Caco-2 (cell line): ENCODE results near the gene IFIT5. TPM values are rescaled to one million over a fixed set of nuclear protein-coding genes. Genes with fewer than 3 reads are reported as not detected.

ENCODE experiments used
- BruUV-seq: library from RNA; stranded (reverse); fragments of 400-500 nt; replicated peaks from 2 replicates; lab custom pipeline; 2021; lab: Mats Ljungman, UMichigan
- CTCF ChIA-PET: fragments of 300-600 bp; sonication (Branson Sonifier 250); formaldehyde crosslinking; loops from one replicate; lab custom pipeline; 2022; ENCODE audit warnings: antibody characterized with exemption; lab: Charles Lee
- POLR2A ChIA-PET: fragments of 300-600 bp; sonication (Branson Sonifier 250); formaldehyde crosslinking; loops from one replicate; lab custom pipeline; 2022; ENCODE audit warnings: antibody characterized with exemption; lab: Charles Lee
- DNase-seq, 2 experiments: peaks; one replicate each; pipeline versions ENCODE4 v3.0.0 to v3.0.0-alpha.2; 2020 to 2022
- H3K27me3 ChIP-seq: replicated peaks from 2 replicates; pipeline ENCODE4 v1.6.0; 2011; ENCODE audit warnings: low read length; ENCODE audit not compliant: control insufficient read depth, insufficient read depth
- H3K36me3 ChIP-seq: 2 replicates; pipeline ENCODE4 v1.5.1; 2011; ENCODE audit warnings: low read length; ENCODE audit not compliant: control insufficient read depth, insufficient read depth
- H3K4me1 ChIP-seq: fragments of 250-450 bp; sonication (Bioruptor Pico); 2 replicates; pipeline ENCODE4 v1.5.1; 2020; ENCODE audit warnings: mild to moderate bottlenecking
- H3K4me3 ChIP-seq: 2 replicates; pipeline ENCODE4 v1.5.1; 2011; ENCODE audit warnings: low read depth, mild to moderate bottlenecking, control low read depth, low read length
- H3K9me3 ChIP-seq: fragments of 250-450 bp; sonication (Bioruptor Pico); 2 replicates; pipeline ENCODE4 v1.5.1; 2020; ENCODE audit warnings: mild to moderate bottlenecking, moderate library complexity
- H3K27ac Mint-ChIP-seq: one replicate; pipeline ENCODE4 v1.8.0; 2022; ENCODE audit warnings: mixed read lengths; ENCODE audit not compliant: unreplicated experiment
- H3K27me3 Mint-ChIP-seq: one replicate; pipeline ENCODE4 v1.8.0; 2022; ENCODE audit warnings: mixed read lengths; ENCODE audit not compliant: insufficient read depth, unreplicated experiment
- H3K36me3 Mint-ChIP-seq: one replicate; pipeline ENCODE4 v1.8.0; 2022; ENCODE audit warnings: mild to moderate bottlenecking, mixed read lengths; ENCODE audit not compliant: insufficient read depth, unreplicated experiment
- H3K4me1 Mint-ChIP-seq: one replicate; pipeline ENCODE4 v1.8.0; 2022; ENCODE audit warnings: low read depth, mixed read lengths; ENCODE audit not compliant: unreplicated experiment
- H3K4me3 Mint-ChIP-seq: one replicate; pipeline ENCODE4 v1.8.0; 2022; ENCODE audit warnings: mild to moderate bottlenecking, moderate library complexity, mixed read lengths; ENCODE audit not compliant: unreplicated experiment
- H3K9me3 Mint-ChIP-seq: one replicate; pipeline ENCODE4 v1.8.0; 2022; ENCODE audit warnings: mixed read lengths; ENCODE audit not compliant: unreplicated experiment
- intact Hi-C: fragments of 100-400 bp; cut with micrococcal nuclease; formaldehyde crosslinking; loops from one replicate; pipeline ENCODE4 v1.10.0; 2022; ENCODE audit not compliant: unreplicated experiment
- total RNA-seq: library from RNA; stranded (reverse); gene quantifications from 2 replicates; pipeline ENCODE4 v1.2.3, GENCODE V29; 2022
- TF ChIP-seq, protein P1 (sequence below), 2 experiments: fragments of 200-600 bp in 1 of 2; IDR thresholded peaks; 1 replicate in 1 of 2; 2 replicates in 1 of 2; pipeline versions ENCODE4 v1.5.1 to v1.8.0; 2011 to 2022; ENCODE audit warnings: antibody characterized with exemption in 1 of 2, control low read depth in 1 of 2, inconsistent platforms in 1 of 2, low read depth in 1 of 2, low read length in 1 of 2, mild to moderate bottlenecking in 1 of 2, moderate library complexity in 1 of 2; ENCODE audit not compliant: insufficient read depth in 1 of 2, severe bottlenecking in 1 of 2, unreplicated experiment in 1 of 2

Gene IFIT5
- total RNA-seq, 1 experiment from 2014 or later: 2.4 TPM

DNA sequence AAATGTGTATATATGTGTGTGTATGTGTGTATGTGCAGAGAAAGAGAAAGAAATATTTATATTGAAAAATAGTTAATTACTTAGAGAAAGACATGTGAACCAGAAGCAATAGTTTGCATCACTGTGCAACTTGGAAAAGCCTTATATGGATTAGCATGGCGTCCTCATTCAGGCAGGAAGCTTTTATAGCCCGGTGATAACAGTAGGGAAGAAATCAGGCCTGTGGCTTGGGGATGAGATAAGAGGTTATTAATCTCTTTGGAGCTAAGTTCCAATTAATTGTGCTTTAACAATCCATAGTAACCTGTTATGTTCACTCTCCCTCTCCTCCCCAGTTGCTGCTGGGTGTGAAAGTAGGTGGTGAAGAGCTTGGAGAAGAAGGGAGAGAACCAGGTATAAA lies 36.5 kb downstream of the IFIT5 start:
- no peak for DNase-seq
- no peaks in the 10 kb centered on the region for H3K9me3 ChIP-seq
- Mint-ChIP-seq H3K4me3 (no peak overlapping the region), H3K27me3 (peaks cover 10% of the 10 kb centered on the region), H3K4me1 (no peaks in the 10 kb centered on the region), H3K9me3 (no peaks in the 10 kb centered on the region), H3K36me3 (no peaks in the 10 kb centered on the region), H3K27ac (no peak overlapping the region)
- intact Hi-C loops: no loop called here
- TF ChIP-seq, protein P1, sequence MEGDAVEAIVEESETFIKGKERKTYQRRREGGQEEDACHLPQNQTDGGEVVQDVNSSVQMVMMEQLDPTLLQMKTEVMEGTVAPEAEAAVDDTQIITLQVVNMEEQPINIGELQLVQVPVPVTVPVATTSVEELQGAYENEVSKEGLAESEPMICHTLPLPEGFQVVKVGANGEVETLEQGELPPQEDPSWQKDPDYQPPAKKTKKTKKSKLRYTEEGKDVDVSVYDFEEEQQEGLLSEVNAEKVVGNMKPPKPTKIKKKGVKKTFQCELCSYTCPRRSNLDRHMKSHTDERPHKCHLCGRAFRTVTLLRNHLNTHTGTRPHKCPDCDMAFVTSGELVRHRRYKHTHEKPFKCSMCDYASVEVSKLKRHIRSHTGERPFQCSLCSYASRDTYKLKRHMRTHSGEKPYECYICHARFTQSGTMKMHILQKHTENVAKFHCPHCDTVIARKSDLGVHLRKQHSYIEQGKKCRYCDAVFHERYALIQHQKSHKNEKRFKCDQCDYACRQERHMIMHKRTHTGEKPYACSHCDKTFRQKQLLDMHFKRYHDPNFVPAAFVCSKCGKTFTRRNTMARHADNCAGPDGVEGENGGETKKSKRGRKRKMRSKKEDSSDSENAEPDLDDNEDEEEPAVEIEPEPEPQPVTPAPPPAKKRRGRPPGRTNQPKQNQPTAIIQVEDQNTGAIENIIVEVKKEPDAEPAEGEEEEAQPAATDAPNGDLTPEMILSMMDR (IDR thresholded peaks at IDR 0.05; ENCODE audit: insufficient read depth in 1 of 2, low read depth in 1 of 2, low read length in 1 of 2, severe bottlenecking in 1 of 2, unreplicated experiment in 1 of 2): no peak
- H3K27me3 ChIP-seq: no peaks in the 10 kb centered on the region
- no peaks in the 10 kb centered on the region for H3K4me1 ChIP-seq
- H3K4me3 ChIP-seq: no peak overlapping the region
- ChIA-PET CTCF (no interaction called here), POLR2A (no interaction called here)
- H3K36me3 ChIP-seq: no peaks in the 10 kb centered on the region
- no TSS peak for BruUV-seq

DNA sequence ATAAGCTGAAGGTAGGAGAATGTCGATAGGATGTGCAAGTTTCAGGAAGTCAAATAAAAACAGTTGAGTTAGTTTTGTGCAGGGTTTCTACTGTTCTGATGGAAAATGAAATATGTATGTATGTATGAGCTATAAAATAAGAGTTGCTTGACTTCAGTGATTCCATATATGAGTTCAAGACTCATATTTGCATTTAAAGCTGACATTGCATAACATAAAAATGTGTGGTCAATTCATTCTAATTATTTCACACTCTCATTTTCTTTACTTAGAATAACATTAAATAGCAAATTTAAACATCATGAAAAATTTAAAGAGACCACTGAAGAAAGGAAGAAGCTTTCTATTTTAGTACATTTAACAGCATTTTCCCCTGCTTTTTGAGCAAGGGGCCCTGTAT lies 37.8 kb downstream of the IFIT5 start:
- Mint-ChIP-seq H3K36me3 (no peaks in the 10 kb centered on the region), H3K27ac (no peak overlapping the region), H3K4me1 (no peaks in the 10 kb centered on the region), H3K4me3 (no peak overlapping the region), H3K9me3 (no peaks in the 10 kb centered on the region), H3K27me3 (peaks cover 5% of the 10 kb centered on the region)
- no TSS peak for BruUV-seq
- H3K4me3 ChIP-seq: no peak overlapping the region
- H3K27me3 ChIP-seq: no peaks in the 10 kb centered on the region
- ChIA-PET POLR2A (no interaction called here), CTCF (no interaction called here)
- no peaks in the 10 kb centered on the region for H3K36me3 ChIP-seq
- DNase-seq: no peak
- intact Hi-C loops: no loop called here
- H3K9me3 ChIP-seq: no peaks in the 10 kb centered on the region
- no peaks in the 10 kb centered on the region for H3K4me1 ChIP-seq
- TF ChIP-seq, protein P1 (IDR thresholded peaks at IDR 0.05; ENCODE audit: insufficient read depth in 1 of 2, low read depth in 1 of 2, low read length in 1 of 2, severe bottlenecking in 1 of 2, unreplicated experiment in 1 of 2): no peak

DNA sequence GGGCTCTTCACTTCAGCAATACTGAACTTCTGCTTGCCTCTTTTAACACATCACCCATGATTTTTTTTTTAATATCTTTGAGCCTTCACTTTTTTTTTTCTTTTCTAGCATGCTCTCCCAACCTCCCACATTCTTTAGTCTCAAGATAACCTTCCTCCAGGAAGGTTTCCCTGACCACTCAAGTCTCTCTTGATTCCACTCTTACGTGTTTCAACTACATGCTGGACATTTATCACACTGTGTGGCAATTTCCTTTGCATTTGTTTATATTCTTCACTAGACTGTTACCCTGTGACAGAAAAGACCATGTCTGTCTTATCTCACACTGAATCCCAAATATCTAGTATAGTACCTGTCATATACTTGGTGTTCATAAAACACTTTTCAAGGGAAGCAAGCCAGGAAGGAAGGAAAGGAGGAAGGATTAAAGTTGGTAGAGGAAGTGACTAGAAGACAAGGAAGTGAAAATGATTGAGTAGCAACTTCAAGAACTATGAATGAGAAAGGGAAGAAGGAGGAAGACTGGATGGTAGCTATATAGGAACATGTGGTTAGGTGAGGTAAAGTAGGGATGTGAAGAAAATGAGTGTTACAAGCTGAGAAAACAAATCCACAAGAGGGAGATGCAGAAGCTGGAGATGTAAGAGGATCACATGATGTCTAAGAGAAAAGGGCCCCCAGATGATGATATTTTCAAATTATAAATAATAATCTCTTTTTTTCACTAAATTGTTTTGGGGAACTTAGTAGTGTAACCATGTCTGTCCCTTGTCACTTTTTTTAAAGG lies 40.4 kb downstream of the IFIT5 start:
- Mint-ChIP-seq H3K4me1 (peaks cover 14% of the 10 kb centered on the region), H3K27me3 (no peaks in the 10 kb centered on the region), H3K9me3 (no peaks in the 10 kb centered on the region), H3K4me3 (no peak overlapping the region), H3K36me3 (no peaks in the 10 kb centered on the region), H3K27ac (no peak overlapping the region)
- ChIA-PET POLR2A (no interaction called here), CTCF (no interaction called here)
- Histone ChIP-seq H3K27me3 (no peaks in the 10 kb centered on the region), H3K4me3 (no peak overlapping the region), H3K4me1 (no peaks in the 10 kb centered on the region; the same call in 1 of the 2 replicates), H3K36me3 (no peaks in the 10 kb centered on the region), H3K9me3 (no peaks in the 10 kb centered on the region)
- no peak for DNase-seq
- intact Hi-C loops: no loop called here
- TF ChIP-seq, protein P1 (IDR thresholded peaks at IDR 0.05; ENCODE audit: insufficient read depth in 1 of 2, low read depth in 1 of 2, low read length in 1 of 2, severe bottlenecking in 1 of 2, unreplicated experiment in 1 of 2): no peak
- BruUV-seq: no TSS peak
